DMS53 (cell line): Measurements from ENCODE around the gene NCCRP1.

ENCODE experiments used
- DNase-seq: peaks from one replicate; lab custom pipeline; 2025; lab: John Stamatoyannopoulos, UW

Gene NCCRP1

GRCh38 chr19:39180749-39181148 lies 16.0 kb upstream of the NCCRP1 start:
- DNase-seq, result no peak

GRCh38 chr19:39181500-39182173 lies 15.1 kb upstream of the NCCRP1 start:
- no peak for DNase-seq

GRCh38 chr19:39182174-39182505 lies 14.6 kb upstream of the NCCRP1 start:
- DNase-seq, result no peak

GRCh38 chr19:39183104-39183503 lies 13.7 kb upstream of the NCCRP1 start:
- peak; percentile 35 for DNase-seq

GRCh38 chr19:39186391-39186790 lies 10.4 kb upstream of the NCCRP1 start:
- no peak for DNase-seq

GRCh38 chr19:39187552-39187943 lies 9.2 kb upstream of the NCCRP1 start:
- no peak for DNase-seq

- DNase-seq, result no peak
These were observed 7.8 kb upstream of the NCCRP1 start for GRCh38 chr19:39188960-39189359.

GRCh38 chr19:39190768-39191167 lies 6.0 kb upstream of the NCCRP1 start:
- no peak for DNase-seq

- DNase-seq, result no peak
These were observed 3.9 kb upstream of the NCCRP1 start for GRCh38 chr19:39192846-39193245.

GRCh38 chr19:39193803-39194202 lies 3.0 kb upstream of the NCCRP1 start:
- no peak for DNase-seq

- DNase-seq, result peak; percentile 72
These were observed 1.8 kb upstream of the NCCRP1 start for GRCh38 chr19:39194832-39195542.

- peak; percentile 74 for DNase-seq
These were observed 1.0 kb upstream of the NCCRP1 start for GRCh38 chr19:39195755-39196154.

GRCh38 chr19:39196320-39196719 lies 444 bp upstream of the NCCRP1 start:
- DNase-seq, result no peak

- no peak for DNase-seq
These were observed 1.0 kb downstream of the NCCRP1 start for GRCh38 chr19:39197808-39198207.

GRCh38 chr19:39199025-39199424 lies 2.3 kb downstream of the NCCRP1 start:
- peak; percentile 84 for DNase-seq

- DNase-seq, result no peak
These were observed 3.5 kb downstream of the NCCRP1 start for GRCh38 chr19:39200066-39200802.

- no peak for DNase-seq
These were observed 4.0 kb downstream of the NCCRP1 start for GRCh38 chr19:39200803-39201115.

- no peak for DNase-seq
These were observed 6.2 kb downstream of the NCCRP1 start for GRCh38 chr19:39202998-39203355.

- DNase-seq, result no peak
These were observed 6.9 kb downstream of the NCCRP1 start, which contains the start of gene SYCN for GRCh38 chr19:39203372-39204341. Gene SYCN, minus strand, starts transcription at chr19:39204263. Its CDS starts 9 bp downstream, at chr19:39204254.

- DNase-seq, result no peak
These were observed 8.6 kb downstream of the NCCRP1 start for GRCh38 chr19:39205449-39205764.

GRCh38 chr19:39206122-39206521 lies 9.4 kb downstream of the NCCRP1 start:
- no peak for DNase-seq

- no peak for DNase-seq
These were observed 10.6 kb downstream of the NCCRP1 start for GRCh38 chr19:39207293-39207836.
